Activated T-helper 1 cell treated with Interleukin-2 at 50 U/mL for 16 hours (primary cell): ENCODE results near the gene NUP62.

Source experiments
- DNase-seq: peaks from one replicate; pipeline ENCODE4 v3.0.0-alpha.2; 2020; ENCODE audit warnings: low read depth

The NUP62 gene

DNA sequence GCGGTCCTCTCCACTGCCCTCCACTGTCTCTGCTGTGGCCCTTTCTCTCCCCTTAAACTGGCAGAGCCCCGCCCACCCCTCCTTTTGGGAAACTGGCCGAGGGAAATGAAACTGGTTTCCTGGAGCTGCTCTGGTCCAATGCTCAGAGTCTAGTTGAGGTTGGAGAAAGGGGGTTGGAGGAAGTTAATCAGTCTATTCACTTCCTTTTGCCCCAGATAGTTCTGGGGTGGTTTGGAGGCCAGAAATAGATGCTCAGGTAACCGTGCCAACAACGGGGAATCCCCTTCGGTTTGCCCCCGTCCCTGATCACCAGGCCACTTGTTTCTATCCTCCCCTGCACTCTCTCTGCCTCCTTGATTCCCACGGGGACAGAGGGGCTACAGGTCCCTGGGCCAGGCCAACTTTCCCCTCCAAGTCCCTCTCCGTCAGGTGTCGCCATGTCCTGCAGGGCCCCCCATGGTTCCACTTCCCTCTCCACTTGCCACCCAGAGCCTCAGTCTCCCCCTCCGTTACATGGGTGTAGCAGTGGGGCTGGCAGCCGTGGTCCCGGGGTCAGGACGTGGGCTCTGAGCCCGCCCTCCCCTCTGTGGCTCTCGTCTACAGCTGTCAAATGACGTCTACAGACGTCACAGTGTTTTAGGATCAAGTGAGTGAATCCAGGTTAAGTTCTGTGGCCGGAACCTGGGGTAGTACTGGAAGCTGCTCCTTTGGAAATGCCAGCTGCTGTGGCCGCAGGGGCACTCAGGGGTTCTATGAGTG lies 32.3 kb downstream of the NUP62 start, which contains the start of gene IL4I1:
Gene IL4I1 (minus strand): TSS at position 25 of the 759 bp plus-strand sequence. CDS start 727 bp downstream, outside the sequence.
- DNase-seq, result peak; percentile 33

DNA sequence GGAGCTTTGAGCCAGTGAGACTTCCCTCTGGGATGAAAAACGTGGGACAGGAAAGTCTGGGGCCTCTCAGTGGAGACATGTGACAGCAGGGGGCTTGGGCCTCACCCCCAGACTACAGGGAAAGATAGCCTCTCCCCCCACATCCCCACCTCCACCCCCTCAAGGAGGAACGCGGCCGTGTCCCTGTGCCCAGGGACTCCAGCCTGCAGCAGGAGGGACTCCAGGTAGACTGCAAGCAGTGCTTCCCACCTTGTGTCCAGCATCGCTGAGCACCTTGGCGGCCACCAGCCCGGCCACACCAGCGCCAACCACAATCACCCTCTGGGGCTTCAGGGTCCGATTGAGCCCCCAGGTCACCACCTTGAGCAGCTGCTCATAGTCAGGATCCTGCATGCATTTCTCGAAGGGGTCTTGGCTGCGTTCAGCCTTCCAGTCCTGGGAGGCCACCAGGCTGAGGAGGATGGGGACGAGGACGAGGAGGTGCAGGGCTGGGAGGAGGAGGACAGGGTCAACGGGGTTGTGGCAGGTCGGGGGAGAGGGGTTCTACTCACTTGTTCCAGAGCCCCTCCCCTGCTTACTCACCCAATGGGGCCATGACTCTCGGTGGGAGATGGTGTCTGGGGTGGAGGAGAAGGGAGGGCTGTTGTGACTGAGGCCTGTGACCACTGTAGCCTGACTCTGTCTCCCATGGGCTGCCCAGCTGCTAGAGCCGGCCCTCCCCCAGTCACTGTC lies 33.6 kb downstream of the NUP62 start:
- DNase-seq, result no peak

DNA sequence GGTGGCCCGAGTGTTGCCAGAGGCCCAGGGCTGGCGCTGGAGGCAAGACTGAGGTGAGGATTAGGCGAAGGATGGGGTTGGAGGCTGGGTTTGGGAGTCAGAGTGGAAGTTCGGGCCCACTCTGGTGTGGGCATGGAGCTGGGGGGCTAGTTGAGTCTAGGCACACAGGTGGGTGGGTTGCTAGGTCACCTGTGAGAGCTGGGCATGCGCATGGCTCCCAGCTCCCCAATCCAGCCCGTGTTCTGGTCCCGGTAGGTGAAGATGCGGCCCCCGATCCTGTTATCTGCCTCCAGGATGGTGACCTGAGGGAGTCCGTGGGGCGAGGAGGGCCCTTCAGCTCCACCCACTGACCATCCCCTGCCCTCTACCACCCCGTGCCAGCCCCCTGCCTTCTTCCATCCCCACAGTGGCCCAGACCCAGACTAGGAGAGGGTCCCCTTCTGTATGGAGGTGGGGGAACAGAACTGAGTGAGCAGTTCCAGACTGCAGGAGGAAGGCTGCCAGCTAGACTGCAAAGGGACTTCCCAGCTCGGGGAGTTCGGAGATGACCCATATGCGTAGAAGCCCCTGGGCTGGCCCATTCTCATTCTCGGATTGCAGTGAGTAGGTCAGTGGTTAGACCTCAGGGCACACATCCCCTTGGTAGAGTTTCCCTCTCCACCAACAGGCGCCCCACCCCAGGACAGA lies 34.3 kb downstream of the NUP62 start:
- DNase-seq, result no peak

DNA sequence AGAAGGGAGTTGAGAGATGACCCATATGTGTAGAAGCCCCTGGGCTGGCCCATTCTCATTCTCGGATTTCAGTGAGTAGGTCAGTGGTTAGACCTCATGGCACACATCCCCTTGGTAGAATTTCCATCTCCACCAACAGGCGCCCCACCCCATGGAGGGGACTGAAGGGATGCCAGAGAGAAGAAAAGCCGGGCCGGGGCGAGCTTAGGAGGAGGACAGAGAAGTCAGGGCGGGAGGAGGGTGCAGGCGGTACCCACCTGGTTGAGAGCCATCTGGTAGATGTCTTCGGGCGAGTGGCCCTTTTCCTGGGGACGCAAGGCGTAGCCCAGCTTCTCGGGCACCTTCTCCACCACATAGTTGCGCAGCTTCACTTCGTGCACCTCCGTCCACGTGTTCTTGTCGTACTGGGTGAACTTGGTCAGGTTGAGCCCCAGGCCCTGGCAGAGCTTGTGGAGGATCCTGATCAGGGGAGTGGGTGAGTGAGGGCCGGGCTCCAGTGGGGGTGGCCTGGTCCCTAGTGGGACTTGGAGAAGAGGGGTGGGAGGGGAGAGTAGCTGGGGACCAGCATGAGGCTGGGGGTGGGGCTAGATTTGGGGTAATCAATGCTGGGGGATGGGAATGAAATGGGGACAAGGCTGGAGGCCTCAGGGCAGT lies 35.2 kb downstream of the NUP62 start:
- DNase-seq, result no peak

DNA sequence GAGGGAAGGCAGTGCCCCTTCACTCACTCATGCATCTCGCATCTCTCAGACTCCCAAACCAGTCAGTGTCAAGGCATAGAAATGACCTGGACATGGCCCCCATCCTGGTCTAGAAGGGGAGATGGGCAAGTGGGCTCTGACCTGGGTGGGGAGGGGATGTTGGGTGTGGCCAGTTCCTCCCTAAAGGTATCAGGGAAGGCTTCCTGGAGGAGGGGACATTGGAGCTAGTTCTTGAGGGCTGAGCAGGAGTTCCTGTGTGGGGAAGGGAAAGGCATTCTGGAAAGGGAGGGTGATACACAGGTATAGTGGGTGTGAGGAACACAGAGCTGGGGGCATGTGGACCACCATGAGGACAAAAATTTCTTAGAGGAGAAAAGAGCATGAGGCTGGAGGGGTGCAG lies 36.6 kb downstream of the NUP62 start:
- DNase-seq, result no peak

DNA sequence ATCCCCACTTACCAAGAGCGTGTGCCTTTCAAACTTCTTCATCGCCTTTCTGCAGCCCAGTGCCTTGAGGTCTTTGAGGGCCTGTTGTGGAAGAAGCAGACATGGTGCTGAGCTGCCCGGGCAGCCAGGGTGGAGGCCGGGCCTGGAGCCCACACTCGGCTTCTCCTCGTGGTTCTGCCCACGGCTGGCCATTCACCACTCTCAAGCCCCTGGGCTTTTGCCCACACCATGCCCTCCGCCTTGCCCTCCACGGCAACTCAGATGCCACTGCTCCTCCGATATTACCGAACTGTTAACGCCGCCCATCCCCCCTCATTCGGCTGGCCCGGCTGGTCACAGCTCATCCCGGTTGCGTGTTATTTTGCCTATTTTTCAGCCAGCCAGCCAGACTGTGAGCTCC lies 37.9 kb downstream of the NUP62 start:
- no peak for DNase-seq

DNA sequence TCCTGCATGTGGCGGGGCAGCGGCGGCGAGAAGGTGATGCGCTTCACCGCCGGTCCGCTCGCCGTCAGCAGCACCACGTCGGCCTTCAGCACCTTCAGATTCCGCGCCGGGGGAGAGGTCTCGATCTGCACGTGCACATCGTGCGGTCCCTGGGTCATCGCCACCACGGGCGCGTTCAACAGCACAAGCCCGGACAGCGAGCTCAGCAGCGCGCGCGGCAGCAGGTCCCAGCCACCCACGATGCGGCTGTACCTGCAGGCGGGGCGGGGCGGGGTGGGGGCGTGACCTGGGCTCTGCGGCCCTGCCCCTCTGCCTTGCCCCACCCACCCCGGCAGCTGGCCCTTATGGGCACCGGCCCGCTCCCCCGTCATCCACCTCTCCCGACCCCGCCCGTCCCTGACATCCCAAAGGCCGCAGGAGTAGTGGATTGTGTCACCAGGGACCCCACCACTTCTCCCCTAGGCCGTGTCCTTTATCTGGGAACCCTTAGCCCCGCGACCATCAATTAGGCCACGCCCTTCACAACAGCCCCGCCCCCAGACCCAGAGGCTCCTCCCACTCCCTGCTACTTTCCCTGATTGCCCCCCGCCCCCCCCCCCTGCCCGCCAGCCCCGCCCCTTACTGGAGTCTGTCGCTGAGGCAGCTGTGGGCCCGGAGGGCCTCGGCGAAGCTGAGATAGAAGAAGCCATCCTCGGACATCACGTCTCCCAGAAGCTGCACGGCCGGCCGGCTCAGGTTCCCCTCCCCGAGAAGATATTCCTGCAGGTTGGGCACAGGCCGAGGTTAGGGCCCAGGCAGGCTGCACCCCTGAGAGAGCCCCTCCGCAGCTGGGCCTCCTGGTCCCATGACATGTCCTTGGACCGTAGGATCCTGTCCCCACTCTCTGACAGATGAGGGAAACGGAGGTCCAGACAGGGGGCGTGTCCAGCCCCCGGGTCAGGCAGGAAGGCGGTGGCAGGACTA lies 38.7 kb downstream of the NUP62 start:
- peak; percentile 53 for DNase-seq

DNA sequence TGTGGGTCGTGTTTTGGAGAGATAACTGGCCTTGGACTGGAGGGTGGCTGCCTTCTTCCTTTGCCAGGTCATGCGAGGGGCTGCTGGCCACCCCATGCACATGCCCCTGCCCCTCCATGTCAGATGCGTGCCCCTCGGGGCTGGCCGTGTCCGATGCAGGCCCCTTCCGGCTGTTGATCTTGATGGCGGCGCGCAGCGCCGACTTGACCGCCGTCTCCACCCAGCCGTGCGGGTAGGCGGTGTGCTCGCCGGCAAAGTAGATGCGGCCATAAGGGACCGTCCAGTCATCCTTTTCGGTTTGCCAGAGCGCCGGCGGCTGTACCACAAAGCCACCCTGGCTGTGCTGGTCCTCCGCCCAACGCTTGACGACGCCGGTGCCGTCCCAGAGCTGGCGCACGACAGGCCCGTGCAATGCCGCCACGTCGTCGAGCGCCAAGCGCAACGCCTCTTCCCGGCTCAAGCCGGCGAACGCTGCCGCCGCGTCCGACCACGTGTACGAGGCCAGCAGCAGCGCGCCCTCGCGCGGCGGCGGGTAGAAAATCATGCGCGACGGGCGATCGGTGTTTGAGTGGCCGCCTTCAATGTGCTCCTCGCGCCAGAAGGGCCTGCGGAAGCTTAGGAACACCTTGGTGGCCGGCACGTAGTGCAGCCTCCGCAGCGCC lies 39.5 kb downstream of the NUP62 start:
- DNase-seq, result peak; percentile 65

DNA sequence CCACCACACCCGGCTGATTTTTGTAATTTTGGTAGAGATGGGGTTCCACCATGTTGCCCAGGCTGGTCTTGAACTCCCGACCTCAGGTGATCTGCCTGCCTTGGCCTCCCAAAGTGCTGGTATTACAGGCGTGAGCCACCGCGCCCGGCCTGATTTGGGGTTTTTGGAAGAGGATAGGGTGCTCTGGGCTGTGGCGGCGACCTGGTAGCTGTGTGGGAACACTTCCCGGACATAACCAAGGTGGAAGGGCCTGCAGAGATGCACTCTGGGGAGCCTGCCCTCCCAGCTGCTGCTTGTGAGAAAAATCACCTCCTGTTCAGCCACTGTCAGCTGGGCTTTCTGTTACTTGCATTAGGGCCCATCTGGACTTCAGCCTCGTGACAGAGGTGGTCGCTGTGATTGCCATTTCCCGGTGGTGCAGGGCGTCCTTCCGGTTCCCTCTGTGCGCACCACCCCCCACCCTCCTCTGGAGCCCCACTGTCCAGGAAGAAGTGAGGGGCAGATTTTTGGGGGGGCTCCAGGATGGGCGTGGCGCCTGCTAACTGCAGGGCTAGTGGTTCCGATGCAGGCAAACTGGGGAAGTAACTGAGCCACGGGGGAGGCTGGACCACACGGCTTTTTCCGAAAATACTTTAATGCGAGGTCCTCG lies 40.1 kb downstream of the NUP62 start:
- no peak for DNase-seq

DNA sequence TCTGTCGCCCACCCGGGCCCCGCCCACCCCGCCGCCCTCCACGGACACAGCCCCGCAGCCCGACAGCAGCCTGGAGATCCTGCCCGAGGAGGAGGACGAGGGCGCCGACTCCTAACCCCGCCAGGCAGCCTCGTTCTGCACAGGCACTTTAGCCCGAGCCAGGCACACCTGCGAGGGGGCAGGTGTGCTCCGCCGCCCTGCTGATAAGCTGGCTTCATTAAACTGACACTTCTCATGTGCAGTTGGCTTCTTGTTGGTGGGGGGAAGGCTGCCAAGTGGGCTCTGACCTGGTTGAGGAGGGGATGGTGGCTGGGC lies 40.8 kb downstream of the NUP62 start:
- DNase-seq, result no peak

DNA sequence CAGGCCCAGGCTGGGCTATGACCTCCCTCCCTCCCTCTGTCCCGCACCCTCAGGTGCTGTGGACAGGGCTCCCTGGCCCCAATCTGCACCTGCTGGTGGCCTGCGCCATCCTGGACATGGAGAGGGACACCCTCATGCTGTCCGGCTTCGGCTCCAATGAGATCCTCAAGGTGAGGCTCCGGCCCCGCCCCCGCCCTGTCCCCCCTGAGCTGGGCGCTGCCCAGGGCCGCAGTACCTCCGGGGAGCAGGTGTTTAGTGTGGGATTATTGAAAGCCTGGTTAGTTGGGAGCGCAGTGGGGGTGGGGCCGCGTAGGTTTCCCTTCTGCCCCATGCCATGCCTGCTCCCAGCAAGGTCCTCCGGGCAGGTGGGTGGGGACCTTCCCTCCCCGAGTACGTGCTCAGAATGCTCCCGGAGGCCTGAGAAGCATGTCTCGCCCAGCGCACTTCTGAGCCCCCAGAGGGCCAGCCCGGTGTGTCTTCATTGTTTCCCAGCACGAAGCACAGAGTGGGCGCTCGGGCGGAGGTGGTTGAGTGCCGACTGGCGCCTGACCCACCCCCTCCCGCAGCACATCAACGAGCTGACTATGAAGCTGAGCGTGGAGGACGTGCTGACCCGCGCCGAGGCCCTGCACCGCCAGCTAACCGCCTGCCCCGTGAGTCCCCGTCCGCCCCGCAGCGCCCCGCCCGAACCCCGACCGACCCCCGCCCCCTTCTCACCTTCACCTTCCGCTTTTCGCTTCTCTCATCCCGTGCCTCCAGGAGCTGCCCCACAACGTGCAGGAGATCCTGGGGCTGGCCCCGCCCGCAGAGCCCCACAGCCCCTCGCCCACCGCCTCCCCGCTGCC lies 41.4 kb downstream of the NUP62 start:
- no peak for DNase-seq

DNA sequence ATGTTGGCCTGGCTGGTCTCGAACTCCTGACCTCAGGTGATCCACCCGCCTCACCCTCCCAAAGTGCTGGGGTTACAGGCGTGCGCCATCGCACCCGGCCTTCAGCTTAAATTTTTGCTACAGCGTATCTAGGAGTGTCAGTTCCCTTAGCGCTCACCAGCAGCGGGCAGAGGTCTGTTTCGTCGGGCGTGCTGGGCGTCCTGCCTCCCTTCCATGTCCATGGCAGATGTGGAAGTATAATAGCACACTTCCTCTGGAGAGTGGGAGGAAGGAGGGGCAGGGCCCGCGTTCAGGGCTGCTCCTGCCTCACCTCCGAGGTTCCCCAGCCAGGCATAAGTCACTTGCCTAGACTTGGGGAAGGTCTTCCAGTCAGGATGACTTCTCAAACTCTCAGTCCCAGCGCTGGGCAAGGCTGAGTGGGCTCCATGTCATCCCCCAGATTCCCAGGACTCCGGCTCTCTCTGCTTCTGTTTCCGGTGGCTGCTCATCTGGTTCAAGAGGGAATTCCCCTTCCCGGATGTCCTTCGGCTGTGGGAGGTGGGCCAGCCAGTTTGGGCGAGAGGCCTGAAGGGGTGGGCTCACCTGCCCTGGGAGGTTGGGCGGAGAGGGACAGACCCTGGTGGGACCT lies 42.2 kb downstream of the NUP62 start:
- no peak for DNase-seq

DNA sequence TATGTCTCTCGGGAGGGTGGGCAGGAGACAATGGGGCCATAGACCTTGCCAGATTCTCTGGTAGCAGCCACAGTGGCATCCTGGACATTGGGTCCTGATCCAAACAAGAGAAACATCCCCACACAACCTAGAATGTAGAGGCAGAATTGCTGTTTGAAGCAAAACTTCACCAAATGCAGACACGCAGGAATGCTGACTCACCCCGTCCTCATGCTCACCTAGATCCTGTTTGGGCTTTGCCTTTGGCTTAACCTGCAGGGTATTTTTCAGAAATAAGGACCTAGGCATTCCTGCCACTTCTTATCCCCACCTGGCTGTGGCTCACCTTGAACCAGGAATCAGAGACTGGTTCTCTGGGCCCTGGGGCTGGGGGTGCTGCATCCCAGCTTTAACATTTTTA lies 44.5 kb downstream of the NUP62 start:
- DNase-seq, result no peak

DNA sequence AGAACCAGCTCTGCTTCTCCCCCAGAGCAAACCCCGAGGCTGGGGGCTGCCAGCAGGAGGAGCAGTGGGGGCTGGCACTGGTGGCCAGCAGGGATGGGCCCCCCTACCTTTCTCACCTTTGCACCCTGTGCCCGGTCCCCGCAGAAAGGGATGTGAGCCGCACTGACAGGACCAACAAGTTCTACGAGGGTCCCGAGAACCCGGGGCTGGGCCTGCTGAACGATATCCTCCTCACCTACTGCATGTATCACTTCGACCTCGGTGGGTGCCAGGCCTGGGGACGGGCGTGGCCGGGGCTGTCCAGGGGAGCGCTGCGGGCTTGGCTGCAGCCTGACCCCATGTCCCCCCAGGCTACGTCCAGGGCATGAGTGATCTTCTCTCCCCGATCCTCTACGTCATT lies 45.2 kb downstream of the NUP62 start:
- DNase-seq, result no peak

DNA sequence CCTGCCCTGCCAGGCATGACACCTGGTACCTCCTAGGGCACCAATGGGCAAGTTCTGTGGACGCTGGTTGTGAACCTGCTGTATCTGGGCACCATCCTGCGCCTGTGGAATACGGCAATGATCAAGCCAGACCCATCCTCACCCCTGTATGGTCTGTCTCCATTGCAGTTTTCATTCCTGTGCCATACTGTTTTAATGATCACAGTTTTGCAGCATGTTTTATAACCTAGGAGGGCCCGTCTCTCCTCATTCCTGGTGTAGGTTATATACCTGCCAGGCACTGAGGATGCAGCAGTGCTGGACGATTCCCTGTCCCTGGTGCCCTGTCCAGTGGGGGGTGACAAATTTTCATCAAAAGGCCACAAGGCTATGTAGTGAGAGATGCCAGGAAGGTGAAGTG lies 46.2 kb downstream of the NUP62 start:
- no peak for DNase-seq

DNA sequence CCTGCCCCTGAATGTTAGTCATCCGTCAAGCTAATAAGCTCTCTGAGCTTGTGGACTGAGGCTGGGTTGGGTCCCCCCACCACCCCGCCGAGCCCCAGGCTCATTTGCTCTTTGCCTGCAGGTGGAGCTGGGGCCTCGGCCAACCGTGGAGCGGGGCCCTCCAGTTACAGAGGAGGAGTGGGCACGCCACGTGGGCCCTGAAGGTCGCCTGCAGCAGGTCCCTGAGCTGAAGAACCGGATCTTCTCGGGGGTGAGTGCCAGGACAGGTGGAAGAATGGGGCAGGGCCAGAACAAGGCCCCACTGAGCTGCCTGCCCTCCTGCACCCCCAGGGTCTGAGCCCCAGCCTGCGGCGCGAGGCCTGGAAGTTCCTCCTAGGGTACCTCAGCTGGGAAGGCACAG lies 46.7 kb downstream of the NUP62 start:
- DNase-seq, result no peak

DNA sequence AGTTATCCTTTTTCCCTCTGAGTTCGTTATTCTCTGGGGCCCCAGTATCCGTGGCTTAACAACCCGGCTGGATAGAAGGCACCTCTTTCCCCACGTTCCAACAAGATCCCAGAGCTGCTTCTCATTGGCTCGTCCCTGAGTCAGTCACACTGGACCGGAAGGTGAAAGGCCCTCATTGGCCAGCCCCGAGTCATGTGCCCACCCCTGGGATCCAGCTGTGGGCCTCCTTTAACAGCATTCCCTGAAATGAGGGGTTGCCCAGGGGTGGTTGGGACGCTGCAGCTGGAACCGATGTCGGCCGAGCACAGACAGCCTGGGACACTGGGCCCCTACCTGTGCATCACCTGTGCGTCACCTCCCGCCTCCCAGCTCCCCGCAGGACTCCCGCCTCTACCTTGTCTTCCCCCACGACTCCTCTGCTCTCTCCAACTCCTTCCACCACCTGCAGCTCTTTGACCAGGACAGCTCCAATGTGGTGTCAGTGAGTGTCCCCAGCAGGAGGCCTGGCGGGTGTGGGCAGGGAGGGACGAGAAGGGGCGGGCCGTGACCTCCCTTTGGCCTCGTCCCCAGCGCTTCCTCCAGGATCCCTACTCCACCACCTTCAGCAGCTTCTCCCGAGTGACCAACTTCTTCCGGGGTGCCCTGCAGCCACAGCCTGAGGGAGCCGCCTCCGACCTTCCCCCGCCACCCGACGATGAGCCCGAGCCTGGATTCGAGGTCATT lies 47.5 kb downstream of the NUP62 start:
- DNase-seq, result no peak

DNA sequence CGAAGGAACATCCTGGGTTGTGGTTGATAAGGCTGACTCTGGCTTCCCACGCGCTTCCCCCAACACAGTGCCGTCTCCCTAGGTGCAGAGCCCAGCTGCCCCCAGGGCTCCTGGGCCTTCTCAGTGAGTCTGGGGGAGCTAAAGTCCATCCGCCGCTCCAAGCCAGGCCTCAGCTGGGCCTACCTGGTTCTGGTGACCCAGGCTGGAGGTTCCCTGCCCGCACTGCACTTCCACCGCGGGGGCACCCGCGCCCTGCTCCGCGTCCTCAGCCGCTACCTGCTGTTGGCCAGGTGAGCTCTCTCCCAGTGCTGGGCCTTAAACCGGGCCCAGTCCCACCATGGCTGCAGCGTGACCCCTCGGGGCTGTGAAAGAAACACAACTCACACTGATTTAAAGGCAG lies 48.1 kb downstream of the NUP62 start:
- DNase-seq, result no peak
